T-helper 2 cell (primary cell): ENCODE data around the gene CD1E.
"Not testable (repeated sequence)": the region's sequence is repeated elsewhere in the genome, so short reads cannot be mapped to it uniquely, and the experiment has no call there.

Experiments used
- DNase-seq, 5 experiments: peaks; one replicate each; pipeline versions ENCODE4 v3.0.0 to v3.0.0-alpha.2; 2012 to 2022

The CD1E gene

GRCh38 chr1:158362941-158363340 is 9.2 kb downstream of the CD1E start:
- no peak for DNase-seq

- no peak for DNase-seq
Measured at GRCh38 chr1:158366783-158367182, 13.1 kb downstream of the CD1E start.

- no peak for DNase-seq
Measured at GRCh38 chr1:158371188-158371953, 17.7 kb downstream of the CD1E start.

- not testable (repeated sequence) for DNase-seq
Measured at GRCh38 chr1:158374101-158374500, 20.4 kb downstream of the CD1E start.

- DNase-seq, result no peak
Measured at GRCh38 chr1:158374860-158375259, 21.2 kb downstream of the CD1E start.

- no peak for DNase-seq
Measured at GRCh38 chr1:158390331-158390730, 36.6 kb downstream of the CD1E start.

- no peak for DNase-seq
Measured at GRCh38 chr1:158391099-158391498, 37.4 kb downstream of the CD1E start.

- no peak for DNase-seq
Measured at GRCh38 chr1:158393476-158393875, 39.8 kb downstream of the CD1E start.

GRCh38 chr1:158396646-158397045 is 43.0 kb downstream of the CD1E start:
- no peak for DNase-seq

GRCh38 chr1:158398818-158399514 is 45.3 kb downstream of the CD1E start, which contains the start of gene OR10T2:
TSS of gene OR10T2 (minus strand) at chr1:158399466. CDS start at chr1:158399466, 0 bp downstream.
- peak in 1 of 5 experiments; percentile 57 for DNase-seq

GRCh38 chr1:158400871-158401270 is 47.2 kb downstream of the CD1E start:
- DNase-seq, result peak in 1 of 5 experiments; percentile 6

GRCh38 chr1:158407092-158407491 is 53.4 kb downstream of the CD1E start:
- DNase-seq, result no peak
